Transverse colon (tissue), 4 donors: ENCODE data around the gene SHROOM1.
"Not testable (repeated sequence)": the region's sequence is repeated elsewhere in the genome, so short reads cannot be mapped to it uniquely, and the experiment has no call there.

Source experiments
- EP300 ChIP-seq: sonication (generic); formaldehyde crosslinking; IDR thresholded peaks from one replicate; pipeline ENCODE4 v1.6.1; 2017; ENCODE audit warnings: antibody characterized with exemption, low read depth
- POLR2A ChIP-seq: fragments of 450-650 bp; IDR thresholded peaks from one replicate; pipeline ENCODE4 v1.6.1; 2016; ENCODE audit warnings: antibody characterized with exemption, mild to moderate bottlenecking, moderate library complexity
- POLR2AphosphoS5 ChIP-seq, 3 donors: sonication (generic); formaldehyde crosslinking; IDR thresholded peaks; one replicate each; pipeline ENCODE4 v1.6.1; 2016; ENCODE audit warnings: antibody characterized with exemption in 3 of 3
- TF ChIP-seq, protein P1 (sequence below), 5 experiments: fragments of 200-600 bp in 3 of 5; fragments of 450-650 bp in 2 of 5; sonication (generic) in 3 of 5; IDR thresholded peaks; 1 replicate in 2 of 5; 2 replicates in 3 of 5; pipeline ENCODE4 v1.5.1; 2016 to 2017; ENCODE audit warnings: antibody characterized with exemption in 5 of 5, inconsistent platforms in 3 of 5, mild to moderate bottlenecking in 2 of 5, moderate library complexity in 1 of 5

DNA sequence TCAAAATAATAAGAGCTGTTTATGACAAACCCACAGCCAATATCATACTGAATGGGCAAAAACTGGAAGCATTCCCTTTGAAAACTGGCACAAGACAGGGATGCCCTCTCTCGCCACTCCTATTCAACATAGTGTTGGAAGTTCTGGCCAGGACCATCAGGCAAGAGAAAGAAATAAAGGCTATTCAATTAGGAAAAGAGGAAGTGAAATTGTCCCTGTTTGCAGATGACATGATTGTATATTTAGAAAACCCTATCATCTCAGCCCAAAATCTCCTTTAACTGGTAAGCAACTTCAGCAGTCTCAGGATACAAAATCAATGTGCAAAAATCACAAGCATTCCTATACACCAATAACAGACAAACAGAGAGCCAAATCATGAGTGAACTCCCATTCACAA, 26.2 kb downstream of the SHROOM1 start:
- TF ChIP-seq, protein P1, sequence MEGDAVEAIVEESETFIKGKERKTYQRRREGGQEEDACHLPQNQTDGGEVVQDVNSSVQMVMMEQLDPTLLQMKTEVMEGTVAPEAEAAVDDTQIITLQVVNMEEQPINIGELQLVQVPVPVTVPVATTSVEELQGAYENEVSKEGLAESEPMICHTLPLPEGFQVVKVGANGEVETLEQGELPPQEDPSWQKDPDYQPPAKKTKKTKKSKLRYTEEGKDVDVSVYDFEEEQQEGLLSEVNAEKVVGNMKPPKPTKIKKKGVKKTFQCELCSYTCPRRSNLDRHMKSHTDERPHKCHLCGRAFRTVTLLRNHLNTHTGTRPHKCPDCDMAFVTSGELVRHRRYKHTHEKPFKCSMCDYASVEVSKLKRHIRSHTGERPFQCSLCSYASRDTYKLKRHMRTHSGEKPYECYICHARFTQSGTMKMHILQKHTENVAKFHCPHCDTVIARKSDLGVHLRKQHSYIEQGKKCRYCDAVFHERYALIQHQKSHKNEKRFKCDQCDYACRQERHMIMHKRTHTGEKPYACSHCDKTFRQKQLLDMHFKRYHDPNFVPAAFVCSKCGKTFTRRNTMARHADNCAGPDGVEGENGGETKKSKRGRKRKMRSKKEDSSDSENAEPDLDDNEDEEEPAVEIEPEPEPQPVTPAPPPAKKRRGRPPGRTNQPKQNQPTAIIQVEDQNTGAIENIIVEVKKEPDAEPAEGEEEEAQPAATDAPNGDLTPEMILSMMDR (IDR thresholded peaks at IDR 0.05), result not testable (repeated sequence)
- TF ChIP-seq POLR2A; POLR2AphosphoS5 (IDR thresholded peaks at IDR 0.05); EP300: not testable (repeated sequence)
